Glutamatergic neuron (in vitro differentiated cells): ENCODE measurements around the gene TSPAN18. TPM values are rescaled to one million over a fixed set of nuclear protein-coding genes. Genes with fewer than 3 reads are reported as not detected.
A peak's percentile ranks its signal among the peaks of the same experiment; 100 is the strongest.

ENCODE experiments used
- DNase-seq: peaks from one replicate; pipeline ENCODE4 v3.0.0; 2022
- H3K27ac Mint-ChIP-seq: one replicate; pipeline ENCODE4 v1.8.0; 2020; ENCODE audit warnings: mild to moderate bottlenecking, mixed read lengths, inconsistent platforms; ENCODE audit not compliant: unreplicated experiment
- H3K27me3 Mint-ChIP-seq: one replicate; pipeline ENCODE4 v1.8.0; 2020; ENCODE audit warnings: mild to moderate bottlenecking, moderate library complexity, mixed read lengths, inconsistent platforms; ENCODE audit not compliant: unreplicated experiment
- H3K36me3 Mint-ChIP-seq: one replicate; pipeline ENCODE4 v1.8.0; 2020; ENCODE audit warnings: mild to moderate bottlenecking, mixed read lengths, inconsistent platforms; ENCODE audit not compliant: unreplicated experiment
- H3K4me1 Mint-ChIP-seq: one replicate; pipeline ENCODE4 v1.8.0; 2020; ENCODE audit warnings: mild to moderate bottlenecking, low read depth, mixed read lengths, inconsistent platforms; ENCODE audit not compliant: unreplicated experiment
- H3K4me3 Mint-ChIP-seq: one replicate; pipeline ENCODE4 v1.8.0; 2020; ENCODE audit warnings: mild to moderate bottlenecking, mixed read lengths, inconsistent platforms; ENCODE audit not compliant: unreplicated experiment
- H3K9me3 Mint-ChIP-seq: one replicate; pipeline ENCODE4 v1.8.0; 2020; ENCODE audit warnings: mild to moderate bottlenecking, moderate library complexity, mixed read lengths, inconsistent platforms; ENCODE audit not compliant: unreplicated experiment
- total RNA-seq: library from RNA; stranded (reverse); fragmentation: NEBNext Ultra II Directional; extraction: Animal tissue kit (Norgen Biotek cat#: 25700); gene quantifications from one replicate; pipeline ENCODE4 v1.2.1, GENCODE V29; 2021; ENCODE audit not compliant: unreplicated experiment
- TF ChIP-seq, protein P1 (sequence below): fragments of 200-600 bp; sonication (generic); IDR thresholded peaks from one replicate; pipeline ENCODE4 v1.5.0; 2021; ENCODE audit not compliant: partially characterized antibody, unreplicated experiment

Gene TSPAN18
- total RNA-seq, 1 donor from 2014 or later: 80.4 TPM

DNA sequence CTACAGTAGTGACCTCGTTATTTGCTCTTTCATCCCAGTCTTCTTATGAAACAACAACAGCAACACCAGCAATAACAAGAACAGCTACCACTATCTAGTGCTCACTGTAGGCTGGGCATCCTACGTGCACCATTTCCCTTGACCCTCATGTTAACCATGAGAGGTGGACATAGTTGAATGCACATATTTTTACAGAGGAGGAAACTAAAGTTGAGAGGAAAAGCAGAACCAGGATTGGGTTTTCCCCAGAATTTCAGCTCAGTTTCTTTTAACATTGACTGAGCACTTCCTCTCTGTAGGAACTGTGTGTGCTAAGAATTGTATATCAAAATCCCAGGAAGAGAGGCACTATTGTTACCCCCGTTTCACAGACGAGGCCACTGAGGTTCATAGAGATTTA lies 39.4 kb upstream of the TSPAN18 start:
- TF ChIP-seq, protein P1, sequence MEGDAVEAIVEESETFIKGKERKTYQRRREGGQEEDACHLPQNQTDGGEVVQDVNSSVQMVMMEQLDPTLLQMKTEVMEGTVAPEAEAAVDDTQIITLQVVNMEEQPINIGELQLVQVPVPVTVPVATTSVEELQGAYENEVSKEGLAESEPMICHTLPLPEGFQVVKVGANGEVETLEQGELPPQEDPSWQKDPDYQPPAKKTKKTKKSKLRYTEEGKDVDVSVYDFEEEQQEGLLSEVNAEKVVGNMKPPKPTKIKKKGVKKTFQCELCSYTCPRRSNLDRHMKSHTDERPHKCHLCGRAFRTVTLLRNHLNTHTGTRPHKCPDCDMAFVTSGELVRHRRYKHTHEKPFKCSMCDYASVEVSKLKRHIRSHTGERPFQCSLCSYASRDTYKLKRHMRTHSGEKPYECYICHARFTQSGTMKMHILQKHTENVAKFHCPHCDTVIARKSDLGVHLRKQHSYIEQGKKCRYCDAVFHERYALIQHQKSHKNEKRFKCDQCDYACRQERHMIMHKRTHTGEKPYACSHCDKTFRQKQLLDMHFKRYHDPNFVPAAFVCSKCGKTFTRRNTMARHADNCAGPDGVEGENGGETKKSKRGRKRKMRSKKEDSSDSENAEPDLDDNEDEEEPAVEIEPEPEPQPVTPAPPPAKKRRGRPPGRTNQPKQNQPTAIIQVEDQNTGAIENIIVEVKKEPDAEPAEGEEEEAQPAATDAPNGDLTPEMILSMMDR: no peak
- Mint-ChIP-seq H3K4me1 (no peaks in the 10 kb centered on the region), H3K27me3 (peaks cover 5% of the 10 kb centered on the region), H3K4me3 (no peak overlapping the region), H3K9me3 (peaks cover 1% of the 10 kb centered on the region), H3K36me3 (no peaks in the 10 kb centered on the region), H3K27ac (no peak overlapping the region)
- no peak for DNase-seq

DNA sequence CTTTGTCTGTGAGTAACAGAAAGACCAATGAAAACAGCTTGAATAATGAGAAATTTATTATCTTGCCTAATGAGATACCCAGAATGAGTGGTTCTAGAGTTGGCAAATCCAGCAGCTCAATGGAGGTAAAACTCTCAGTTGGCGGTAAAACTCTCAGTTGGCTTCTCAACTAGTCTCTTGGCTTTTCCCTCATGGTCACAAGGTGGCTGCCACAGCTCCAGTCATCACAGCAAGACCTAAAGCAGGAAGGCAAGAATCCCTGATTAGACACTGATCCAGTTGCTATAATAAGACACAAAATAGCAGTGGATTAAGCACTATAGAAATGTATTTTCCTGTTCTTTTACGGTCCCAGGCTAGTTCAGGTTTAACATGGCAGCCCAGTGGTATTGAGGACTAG lies 37.5 kb upstream of the TSPAN18 start:
- Mint-ChIP-seq H3K4me1 (peaks cover 2% of the 10 kb centered on the region), H3K36me3 (no peaks in the 10 kb centered on the region), H3K9me3 (peaks cover 1% of the 10 kb centered on the region), H3K27me3 (peaks cover 5% of the 10 kb centered on the region), H3K27ac (no peak overlapping the region), H3K4me3 (no peak overlapping the region)
- DNase-seq: no peak
- TF ChIP-seq, protein P1: no peak

DNA sequence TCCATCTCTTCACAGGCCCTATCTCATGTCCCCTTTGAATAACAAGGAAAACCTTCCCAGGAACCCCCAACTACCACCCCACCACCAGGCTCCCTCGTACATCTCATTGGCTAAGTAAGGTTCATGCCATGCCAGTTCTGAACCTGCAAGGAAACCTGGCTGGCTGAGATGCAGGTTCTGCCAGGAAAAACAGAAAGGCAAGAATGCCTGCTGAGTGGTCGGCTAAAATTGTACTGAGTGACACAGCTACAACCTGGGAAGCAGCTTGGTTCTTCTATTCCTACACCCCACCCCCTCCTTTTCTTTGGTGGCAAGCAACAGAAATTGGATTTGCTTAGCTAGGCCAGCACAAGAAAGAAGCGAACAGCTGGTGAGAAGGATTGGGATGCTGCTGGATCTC lies 36.1 kb upstream of the TSPAN18 start:
- Mint-ChIP-seq H3K27me3 (peaks cover 9% of the 10 kb centered on the region), H3K4me1 (peaks cover 5% of the 10 kb centered on the region), H3K27ac (no peak overlapping the region), H3K36me3 (no peaks in the 10 kb centered on the region), H3K9me3 (peaks cover 1% of the 10 kb centered on the region), H3K4me3 (no peak overlapping the region)
- DNase-seq: no peak
- TF ChIP-seq, protein P1: no peak

DNA sequence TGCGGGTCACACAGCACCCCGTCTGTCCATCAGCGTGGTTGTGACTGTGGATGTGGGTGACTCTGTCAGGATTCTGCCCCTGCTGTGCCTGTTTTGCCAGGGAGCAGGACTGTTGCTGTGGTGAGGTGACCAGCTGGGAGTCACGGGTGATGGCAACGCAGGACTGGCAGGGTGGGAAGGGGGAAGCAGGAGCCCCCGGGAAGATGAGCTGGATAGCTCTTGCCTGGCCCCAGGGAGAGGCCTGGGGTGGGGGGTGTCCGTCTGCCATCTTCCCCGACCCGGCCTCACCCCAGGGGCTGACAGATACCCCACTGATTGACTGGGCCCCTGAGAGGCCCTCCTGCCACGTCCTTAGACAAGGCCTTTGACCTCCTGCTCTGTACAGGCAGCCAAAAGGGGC lies 34.3 kb upstream of the TSPAN18 start:
- H3K27me3 Mint-ChIP-seq: peaks cover 8% of the 10 kb centered on the region
- H3K4me1 Mint-ChIP-seq: peaks cover 7% of the 10 kb centered on the region
- H3K27ac Mint-ChIP-seq: no peak overlapping the region
- H3K9me3 Mint-ChIP-seq: peaks cover 1% of the 10 kb centered on the region
- H3K36me3 Mint-ChIP-seq: no peaks in the 10 kb centered on the region
- no peak overlapping the region for H3K4me3 Mint-ChIP-seq
- TF ChIP-seq, protein P1: no peak
- no peak for DNase-seq

DNA sequence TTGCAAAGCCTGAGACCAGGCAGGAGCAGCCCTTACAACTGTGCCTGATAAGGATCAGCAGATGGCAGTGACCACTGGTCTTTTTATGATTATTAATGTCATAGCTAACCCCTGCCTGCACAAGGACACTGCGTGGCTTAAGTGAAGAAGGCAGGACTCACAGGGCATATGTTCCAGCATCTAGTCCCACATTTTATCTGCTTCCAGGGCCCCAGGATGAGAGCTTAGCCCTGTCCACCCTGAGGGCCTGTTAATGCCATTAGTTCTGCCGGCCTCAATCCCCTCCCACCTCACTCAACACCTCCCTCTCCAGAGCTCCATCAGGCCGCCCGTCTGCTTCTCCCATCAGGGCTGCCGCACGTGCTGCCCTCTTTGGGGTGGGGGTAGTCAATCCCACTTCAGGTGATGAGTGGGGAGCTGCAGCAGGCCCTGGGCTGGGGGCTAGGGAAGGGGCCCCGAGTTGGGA lies 33.1 kb upstream of the TSPAN18 start:
- Mint-ChIP-seq H3K4me1 (peaks cover 7% of the 10 kb centered on the region), H3K27me3 (peaks cover 4% of the 10 kb centered on the region), H3K27ac (no peak overlapping the region), H3K4me3 (no peak overlapping the region), H3K9me3 (no peaks in the 10 kb centered on the region), H3K36me3 (no peaks in the 10 kb centered on the region)
- DNase-seq: peak; percentile 38
- TF ChIP-seq, protein P1: no peak
